Skeletal muscle satellite cell (primary cell): ENCODE results near the gene NSL1.

Experiments
- H3K27me3 ChIP-seq: 2 replicates; pipeline ENCODE4 v1.7.0; 2013; ENCODE audit warnings: low read length; ENCODE audit not compliant: control insufficient read depth, insufficient read depth
- H3K36me3 ChIP-seq: 2 replicates; pipeline ENCODE4 v1.7.0; 2013; ENCODE audit warnings: mild to moderate bottlenecking, control low read depth, low read length; ENCODE audit not compliant: insufficient read depth
- H3K4me1 ChIP-seq: 2 replicates; pipeline ENCODE4 v1.7.0; 2013; ENCODE audit warnings: low read length; ENCODE audit not compliant: control insufficient read depth, insufficient read depth
- H3K4me2 ChIP-seq: 2 replicates; pipeline ENCODE4 v1.7.0; 2013; ENCODE audit warnings: mild to moderate bottlenecking, low read length
- H3K4me3 ChIP-seq: 2 replicates; pipeline ENCODE4 v1.7.0; 2013; ENCODE audit warnings: low read length
- H3K9ac ChIP-seq: 2 replicates; pipeline ENCODE4 v1.7.0; 2013; ENCODE audit warnings: mild to moderate bottlenecking, low read depth, low read length, moderate library complexity
- H3K9me3 ChIP-seq: replicated peaks from 2 replicates; pipeline ENCODE4 v1.7.0; 2013; ENCODE audit warnings: mild to moderate bottlenecking, control low read depth, low read length

Gene NSL1

DNA sequence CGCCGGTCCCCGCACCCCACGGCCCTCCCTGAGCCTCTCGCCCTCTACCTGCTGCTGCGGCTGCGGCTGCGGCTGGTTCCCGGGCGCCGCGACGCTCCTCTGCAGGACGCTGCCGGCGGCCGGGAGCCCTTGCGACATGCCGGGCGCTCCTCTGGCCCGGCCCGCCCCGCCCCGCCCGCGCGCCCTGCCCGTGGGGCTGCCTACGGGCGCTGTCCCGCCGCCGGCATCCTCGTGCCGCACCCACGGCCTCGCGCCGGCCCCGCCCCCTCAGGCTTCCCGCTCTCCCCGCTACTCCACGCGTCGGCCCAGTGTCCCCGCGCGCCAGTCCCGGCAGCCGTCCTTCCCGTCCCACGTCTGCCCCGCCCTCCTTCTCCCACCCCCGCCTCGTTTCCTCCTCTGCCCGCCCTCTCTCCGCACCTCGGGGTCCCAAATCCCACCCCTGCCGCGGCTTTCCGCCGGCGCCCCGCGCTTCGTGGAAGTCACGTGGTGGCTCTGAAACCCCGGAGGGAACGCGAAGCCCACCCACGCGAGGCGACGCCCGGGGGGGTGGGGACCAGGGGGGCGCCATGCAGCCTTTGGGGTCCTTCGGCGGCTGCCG lies 91.9 kb downstream of the NSL1 start, which contains the start of gene BATF3:
TSS of gene BATF3 (minus strand) at position 216 of the 598 bp plus-strand sequence. CDS start at position 138, 78 bp downstream.
- H3K4me1 ChIP-seq, result peaks cover 21% of the 10 kb centered on the region
- H3K9ac ChIP-seq, result peak within 1 kb of the TSS; percentile 68
- H3K27me3 ChIP-seq, result peaks cover 31% of the 10 kb centered on the region

DNA sequence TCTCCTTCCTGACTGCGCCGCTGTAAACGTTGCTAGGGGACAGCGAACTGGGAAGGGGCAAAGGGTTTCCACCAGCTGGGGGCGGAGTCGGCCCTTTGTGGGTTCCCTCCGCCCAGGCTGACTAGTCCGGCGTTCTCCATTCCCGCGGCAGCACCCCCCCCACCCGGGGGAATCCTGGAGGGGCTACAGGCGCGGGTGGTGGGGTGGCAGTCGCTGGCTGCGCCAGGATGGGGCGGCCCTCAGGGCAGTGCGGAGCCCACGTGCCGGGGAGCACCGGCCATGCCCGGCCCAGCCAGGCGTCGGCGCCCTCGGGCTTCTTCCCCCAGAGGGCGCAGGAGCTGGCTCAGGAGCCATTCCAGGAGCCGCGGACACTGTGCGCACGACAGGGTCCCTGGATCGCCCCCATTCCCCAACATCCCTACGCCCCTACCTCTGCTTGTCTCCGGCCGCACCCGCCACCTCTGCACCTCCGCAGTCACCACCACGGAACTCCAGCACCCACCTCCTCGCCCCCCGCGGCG lies 92.4 kb downstream of the NSL1 start:
- H3K9me3 ChIP-seq, result no peaks in the 10 kb centered on the region
- peak overlapping the region; percentile 41 for H3K9ac ChIP-seq
- H3K4me3 ChIP-seq, result peak overlapping the region; percentile 68
- H3K4me1 ChIP-seq, result peaks cover 21% of the 10 kb centered on the region
- H3K27me3 ChIP-seq, result peaks cover 31% of the 10 kb centered on the region
- peak overlapping the region; percentile 92 for H3K4me2 ChIP-seq
- no peaks in the 10 kb centered on the region for H3K36me3 ChIP-seq

More for the DNA sequence above, 91.9 kb downstream of the NSL1 start, which contains the start of gene BATF3:
- Histone ChIP-seq H3K4me3 (peak within 1 kb of the TSS; percentile 68), H3K4me2 (peak within 1 kb of the TSS; percentile 92), H3K9me3 (no peaks in the 10 kb centered on the region), H3K36me3 (no peaks in the 10 kb centered on the region)

GRCh38 chr1:212698467-212699103 lies 93.0 kb downstream of the NSL1 start:
- Histone ChIP-seq H3K36me3 (no peaks in the 10 kb centered on the region), H3K27me3 (peaks cover 31% of the 10 kb centered on the region)

GRCh38 chr1:212696721-212697331 lies 94.8 kb downstream of the NSL1 start:
- peaks cover 31% of the 10 kb centered on the region for H3K27me3 ChIP-seq
- H3K9me3 ChIP-seq, result no peaks in the 10 kb centered on the region
- H3K4me2 ChIP-seq, result no peak overlapping the region
- no peaks in the 10 kb centered on the region for H3K36me3 ChIP-seq
- no peak overlapping the region for H3K4me3 ChIP-seq
- no peak overlapping the region for H3K9ac ChIP-seq
- H3K4me1 ChIP-seq, result peaks cover 27% of the 10 kb centered on the region

More at GRCh38 chr1:212698467-212699103, 93.0 kb downstream of the NSL1 start:
- H3K4me2 ChIP-seq, result peak overlapping the region; percentile 92
- peak overlapping the region; percentile 68 for H3K4me3 ChIP-seq
- peaks cover 21% of the 10 kb centered on the region for H3K4me1 ChIP-seq
- no peaks in the 10 kb centered on the region for H3K9me3 ChIP-seq
- H3K9ac ChIP-seq, result peak overlapping the region; percentile 27

- H3K4me3 ChIP-seq, result no peak overlapping the region
- peaks cover 16% of the 10 kb centered on the region for H3K27me3 ChIP-seq
- no peak overlapping the region for H3K4me2 ChIP-seq
- no peaks in the 10 kb centered on the region for H3K9me3 ChIP-seq
- no peaks in the 10 kb centered on the region for H3K36me3 ChIP-seq
- H3K9ac ChIP-seq, result no peak overlapping the region
- H3K4me1 ChIP-seq, result peaks cover 6% of the 10 kb centered on the region
These were observed 98.6 kb downstream of the NSL1 start for GRCh38 chr1:212692774-212693644.

DNA sequence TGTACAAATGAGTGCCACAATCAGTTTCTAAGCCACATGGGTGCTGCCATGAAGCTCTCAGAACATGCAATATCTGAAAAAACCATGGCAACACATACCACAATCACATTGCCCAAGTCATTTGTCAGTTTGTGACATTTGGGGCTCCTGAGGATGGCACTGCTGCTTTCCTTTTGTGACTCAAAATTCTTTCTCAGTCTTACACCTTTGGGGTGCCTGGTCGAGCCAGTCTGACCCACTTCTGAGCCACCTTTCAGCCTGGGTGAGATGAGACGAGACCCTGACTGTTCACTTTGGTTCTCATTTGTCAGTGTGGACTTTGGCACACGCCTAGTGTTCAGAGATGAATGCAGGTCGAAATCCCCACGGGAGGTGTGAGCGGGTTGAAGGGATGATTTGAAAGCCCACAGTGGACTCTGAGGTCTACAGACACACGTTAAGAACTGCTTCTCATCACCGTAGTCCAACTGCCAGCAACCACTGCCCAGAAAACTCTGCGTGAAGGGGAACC lies 100.0 kb downstream of the NSL1 start:
- no peaks in the 10 kb centered on the region for H3K9me3 ChIP-seq
- peaks cover 7% of the 10 kb centered on the region for H3K27me3 ChIP-seq
- H3K4me3 ChIP-seq, result no peak overlapping the region
- H3K4me1 ChIP-seq, result peaks cover 6% of the 10 kb centered on the region
- no peak overlapping the region for H3K4me2 ChIP-seq
- H3K36me3 ChIP-seq, result no peaks in the 10 kb centered on the region
- H3K9ac ChIP-seq, result no peak overlapping the region

GRCh38 chr1:212690816-212691403 lies 100.7 kb downstream of the NSL1 start:
- Histone ChIP-seq H3K9ac (no peak overlapping the region), H3K4me1 (peaks cover 6% of the 10 kb centered on the region), H3K36me3 (no peaks in the 10 kb centered on the region), H3K27me3 (peaks cover 7% of the 10 kb centered on the region), H3K4me2 (no peak overlapping the region), H3K9me3 (no peaks in the 10 kb centered on the region), H3K4me3 (no peak overlapping the region)

DNA sequence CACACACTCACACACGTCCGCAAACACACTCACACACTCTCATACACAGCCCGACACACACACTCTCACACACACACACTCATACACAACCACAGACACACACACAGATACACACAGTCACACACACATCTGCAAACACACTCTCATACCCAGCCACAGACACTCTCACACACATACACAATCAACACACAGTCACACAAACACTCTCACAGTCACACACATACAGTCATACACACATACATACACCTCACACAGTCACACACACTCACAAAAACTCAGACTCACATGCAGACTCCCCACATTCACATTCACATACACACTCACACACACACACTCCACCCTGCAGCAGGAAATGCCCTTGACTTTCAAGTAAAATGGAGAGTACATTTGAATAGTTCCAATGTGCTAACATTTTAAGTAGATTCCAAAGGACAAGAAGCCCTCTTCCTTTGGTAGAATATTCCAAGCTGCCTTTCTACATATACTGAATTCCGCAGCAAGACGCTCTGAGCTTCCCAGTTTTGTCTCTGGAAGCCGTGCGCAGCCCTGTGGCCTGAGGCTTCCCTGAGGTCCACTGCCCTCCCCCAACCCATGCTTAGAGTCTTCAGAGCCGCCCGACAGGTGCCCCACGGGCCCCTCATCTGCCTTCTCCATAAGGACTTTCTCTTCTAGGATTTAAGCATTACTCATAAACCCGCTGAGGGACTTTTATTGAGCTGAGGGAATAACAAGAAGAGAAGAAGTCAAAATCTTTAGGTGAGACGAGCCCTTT lies 101.6 kb downstream of the NSL1 start:
- Histone ChIP-seq H3K9me3 (no peaks in the 10 kb centered on the region), H3K27me3 (peaks cover 7% of the 10 kb centered on the region), H3K4me2 (no peak overlapping the region), H3K4me3 (no peak overlapping the region), H3K36me3 (no peaks in the 10 kb centered on the region), H3K9ac (no peak overlapping the region), H3K4me1 (peaks cover 6% of the 10 kb centered on the region)

- peaks cover 7% of the 10 kb centered on the region for H3K27me3 ChIP-seq
- no peak overlapping the region for H3K9ac ChIP-seq
- no peaks in the 10 kb centered on the region for H3K36me3 ChIP-seq
- no peak overlapping the region for H3K4me3 ChIP-seq
- H3K9me3 ChIP-seq, result no peaks in the 10 kb centered on the region
- H3K4me2 ChIP-seq, result no peak overlapping the region
- H3K4me1 ChIP-seq, result peaks cover 6% of the 10 kb centered on the region
These were observed 102.3 kb downstream of the NSL1 start for GRCh38 chr1:212689196-212689725.
